ENCODE results near the gene TMEM81.

The TMEM81 gene, protein sequence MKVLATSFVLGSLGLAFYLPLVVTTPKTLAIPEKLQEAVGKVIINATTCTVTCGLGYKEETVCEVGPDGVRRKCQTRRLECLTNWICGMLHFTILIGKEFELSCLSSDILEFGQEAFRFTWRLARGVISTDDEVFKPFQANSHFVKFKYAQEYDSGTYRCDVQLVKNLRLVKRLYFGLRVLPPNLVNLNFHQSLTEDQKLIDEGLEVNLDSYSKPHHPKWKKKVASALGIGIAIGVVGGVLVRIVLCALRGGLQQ

DNA sequence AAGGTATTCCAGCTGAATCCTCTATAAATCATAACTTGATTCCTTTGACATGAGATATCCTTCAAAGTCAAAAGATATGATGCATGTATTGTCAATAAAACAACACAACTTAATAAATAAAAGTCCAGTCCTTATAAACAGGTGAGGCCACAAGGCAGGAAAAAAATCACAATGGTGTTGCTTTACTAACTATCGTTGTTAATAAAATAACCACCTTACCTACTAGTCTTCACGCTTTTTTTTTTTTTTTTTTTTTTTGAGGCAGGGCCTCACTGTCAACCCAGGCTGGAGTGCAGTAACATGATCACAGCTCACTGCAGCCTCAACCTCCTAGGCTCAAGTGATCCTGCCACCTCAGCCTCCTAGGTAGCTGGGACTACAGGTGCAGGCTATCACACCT lies at the start of gene TMEM81:
Gene TMEM81, minus strand, starts transcription at position 101 of the 400 bp plus-strand sequence. CDS start 140 bp downstream, outside the sequence.
- Histone ChIP-seq H3K27me3 (ENCODE audit: control insufficient read depth, insufficient read depth, low read length) (no peaks in the 10 kb centered on the region), H3K4me1 (ENCODE audit: control insufficient read depth, insufficient read depth, low read length) (no peaks in the 10 kb centered on the region), H3K27ac (ENCODE audit: low read length) (no peak within 1 kb of the TSS), H3K9me3 (ENCODE audit: control insufficient read depth, insufficient read depth, low read length) (no peaks in the 10 kb centered on the region), H3K4me3 (ENCODE audit: low read length) (no peak within 1 kb of the TSS), H3K36me3 (ENCODE audit: control insufficient read depth, insufficient read depth, low read length) (no peaks in the 10 kb centered on the region; the same call in 1 of the 2 replicates)
- WGBS (ENCODE audit: insufficient coverage, insufficient read length): no CpG with 5 or more reads among the region's 2 CpGs
- no peak for DNase-seq (ENCODE audit: low read depth, low spot score)

DNA sequence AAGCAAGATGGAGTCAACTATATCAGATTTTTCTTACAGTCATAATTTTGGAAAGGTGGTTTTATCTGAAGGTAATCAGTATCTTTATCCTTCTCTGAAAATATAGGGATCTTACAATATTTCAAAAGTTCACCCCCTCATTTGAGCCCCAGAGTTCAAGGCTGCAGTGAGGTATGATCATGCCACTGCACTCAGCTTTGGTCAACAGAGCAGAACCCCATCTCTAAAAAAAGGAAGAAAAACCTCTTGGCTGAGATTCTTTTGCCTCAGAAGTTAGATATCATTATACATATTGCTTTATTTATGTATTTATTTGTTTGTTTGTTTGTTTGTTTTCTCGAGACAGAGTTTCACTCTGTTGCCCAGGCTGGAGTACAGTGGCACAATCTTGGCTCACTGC lies 49.0 kb upstream of the TMEM81 start:
- no peaks in the 10 kb centered on the region for H3K27me3 ChIP-seq (ENCODE audit: control insufficient read depth, insufficient read depth, low read length)
- no peaks in the 10 kb centered on the region for H3K9me3 ChIP-seq (ENCODE audit: control insufficient read depth, insufficient read depth, low read length)
- H3K4me3 ChIP-seq (ENCODE audit: low read length): no peak overlapping the region
- no CpG with 5 or more reads among the region's 1 CpG for WGBS (ENCODE audit: insufficient coverage, insufficient read length)
- H3K4me1 ChIP-seq (ENCODE audit: control insufficient read depth, insufficient read depth, low read length): no peaks in the 10 kb centered on the region
- DNase-seq (ENCODE audit: low read depth, low spot score): no peak
- no peaks in the 10 kb centered on the region for H3K36me3 ChIP-seq (ENCODE audit: control insufficient read depth, insufficient read depth, low read length)
- no peak overlapping the region for H3K27ac ChIP-seq (ENCODE audit: low read length)

DNA sequence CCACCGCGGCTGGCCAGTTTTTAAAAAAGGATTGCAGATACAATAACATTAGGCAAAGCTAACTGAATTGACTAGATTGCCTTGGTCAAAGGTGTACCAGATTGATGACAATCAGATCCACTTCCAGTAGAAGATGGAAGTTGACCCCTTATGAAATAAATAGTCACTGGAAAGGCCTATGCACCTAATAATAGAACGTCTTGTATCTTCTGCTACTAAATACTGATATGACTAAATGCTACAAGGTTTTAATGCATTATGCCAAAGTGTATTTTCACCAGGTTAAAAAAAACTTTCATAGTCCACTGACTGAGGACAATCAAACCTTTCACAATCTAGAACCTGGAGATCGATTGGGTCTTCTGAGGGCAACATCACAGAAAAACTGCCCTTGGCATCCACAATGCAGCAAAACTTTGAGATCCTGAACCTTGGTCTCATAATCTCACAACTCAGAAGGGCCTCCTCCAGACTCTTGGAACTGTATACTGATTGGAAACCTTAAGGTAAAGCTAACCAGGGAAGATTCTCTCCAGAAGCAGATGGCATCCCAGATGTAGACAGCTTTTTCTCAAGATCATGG lies 45.3 kb upstream of the TMEM81 start:
- Histone ChIP-seq H3K27ac (ENCODE audit: low read length) (no peak overlapping the region), H3K9me3 (ENCODE audit: control insufficient read depth, insufficient read depth, low read length) (no peaks in the 10 kb centered on the region), H3K4me3 (ENCODE audit: low read length) (no peak overlapping the region), H3K36me3 (ENCODE audit: control insufficient read depth, insufficient read depth, low read length) (no peaks in the 10 kb centered on the region), H3K27me3 (ENCODE audit: control insufficient read depth, insufficient read depth, low read length) (no peaks in the 10 kb centered on the region), H3K4me1 (ENCODE audit: control insufficient read depth, insufficient read depth, low read length) (no peaks in the 10 kb centered on the region)
- DNase-seq (ENCODE audit: low read depth, low spot score): no peak
- WGBS (ENCODE audit: insufficient coverage, insufficient read length): no CpG with 5 or more reads among the region's 4 CpGs

DNA sequence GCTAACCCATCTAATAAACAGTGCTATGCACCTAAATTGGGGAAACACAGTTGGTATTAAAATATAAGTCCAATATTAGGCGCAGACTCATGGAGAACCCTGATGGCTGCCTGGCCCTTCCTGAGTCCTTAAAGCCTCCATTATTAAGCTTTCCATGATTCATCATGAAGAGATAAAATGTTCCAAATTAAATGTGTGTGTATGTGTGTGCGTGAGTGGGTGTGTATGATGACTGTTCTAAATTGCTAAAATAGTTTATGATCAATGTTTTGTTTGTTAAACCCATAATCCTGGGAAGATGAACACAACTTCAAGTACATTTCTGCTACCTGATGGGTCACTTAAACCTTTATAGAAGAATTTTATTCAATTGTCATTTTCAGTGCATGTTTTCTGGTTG lies 43.8 kb upstream of the TMEM81 start:
- H3K4me1 ChIP-seq (ENCODE audit: control insufficient read depth, insufficient read depth, low read length): no peaks in the 10 kb centered on the region
- no peaks in the 10 kb centered on the region for H3K27me3 ChIP-seq (ENCODE audit: control insufficient read depth, insufficient read depth, low read length)
- no peaks in the 10 kb centered on the region for H3K9me3 ChIP-seq (ENCODE audit: control insufficient read depth, insufficient read depth, low read length)
- DNase-seq (ENCODE audit: low read depth, low spot score): no peak
- no peak overlapping the region for H3K4me3 ChIP-seq (ENCODE audit: low read length)
- H3K27ac ChIP-seq (ENCODE audit: low read length): no peak overlapping the region
- 100% methylated on average over 1 of the region's 2 CpGs for WGBS (ENCODE audit: insufficient coverage, insufficient read length)
- no peaks in the 10 kb centered on the region for H3K36me3 ChIP-seq (ENCODE audit: control insufficient read depth, insufficient read depth, low read length)

DNA sequence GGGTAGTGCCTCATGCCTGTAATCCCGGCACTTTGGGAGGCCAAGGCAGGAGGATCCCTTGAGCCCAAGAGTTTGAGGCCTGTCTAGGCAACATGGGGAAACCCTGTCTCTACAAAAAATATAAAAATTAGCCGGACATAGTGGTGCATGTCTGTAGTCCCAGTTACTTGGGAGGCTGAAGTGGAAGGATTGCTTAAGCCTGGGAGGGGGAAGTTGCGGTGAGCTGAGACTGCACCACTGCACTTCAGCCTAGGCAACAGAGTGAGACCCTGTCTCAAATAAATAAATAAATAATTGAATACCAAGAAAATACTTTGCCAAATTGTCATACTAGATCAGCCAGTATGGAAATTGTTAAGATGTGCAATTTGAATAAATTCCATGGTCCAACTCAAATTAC lies 43.4 kb upstream of the TMEM81 start:
- Histone ChIP-seq H3K9me3 (ENCODE audit: control insufficient read depth, insufficient read depth, low read length) (no peaks in the 10 kb centered on the region), H3K4me3 (ENCODE audit: low read length) (no peak overlapping the region), H3K27me3 (ENCODE audit: control insufficient read depth, insufficient read depth, low read length) (no peaks in the 10 kb centered on the region), H3K27ac (ENCODE audit: low read length) (no peak overlapping the region), H3K4me1 (ENCODE audit: control insufficient read depth, insufficient read depth, low read length) (no peaks in the 10 kb centered on the region), H3K36me3 (ENCODE audit: control insufficient read depth, insufficient read depth, low read length) (no peaks in the 10 kb centered on the region)
- WGBS (ENCODE audit: insufficient coverage, insufficient read length): no CpG with 5 or more reads among the region's 3 CpGs
- no peak for DNase-seq (ENCODE audit: low read depth, low spot score)

DNA sequence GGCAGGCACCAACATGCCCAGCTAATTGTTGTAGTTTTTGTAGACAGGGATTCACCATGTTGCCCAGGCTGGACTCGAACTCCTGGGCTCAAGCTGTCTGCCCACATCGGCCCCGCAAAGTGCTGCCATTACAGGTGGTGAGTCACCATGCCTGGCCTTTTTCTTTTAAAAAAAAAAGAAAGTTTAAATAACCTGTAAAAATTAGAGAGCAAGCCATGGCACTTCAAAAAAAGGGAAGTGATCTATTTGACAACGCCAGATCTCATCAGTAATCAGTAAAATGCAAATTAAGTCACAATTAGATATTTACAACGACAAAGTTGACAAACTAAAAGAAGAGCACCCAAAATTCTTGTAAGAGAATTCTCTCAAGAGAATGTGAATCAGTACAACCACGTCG lies 40.5 kb upstream of the TMEM81 start:
- no peaks in the 10 kb centered on the region for H3K27me3 ChIP-seq (ENCODE audit: control insufficient read depth, insufficient read depth, low read length)
- no peak for DNase-seq (ENCODE audit: low read depth, low spot score)
- no peak overlapping the region for H3K4me3 ChIP-seq (ENCODE audit: low read length)
- no CpG with 5 or more reads among the region's 7 CpGs for WGBS (ENCODE audit: insufficient coverage, insufficient read length)
- H3K36me3 ChIP-seq (ENCODE audit: control insufficient read depth, insufficient read depth, low read length): no peaks in the 10 kb centered on the region
- no peaks in the 10 kb centered on the region for H3K4me1 ChIP-seq (ENCODE audit: control insufficient read depth, insufficient read depth, low read length)
- no peaks in the 10 kb centered on the region for H3K9me3 ChIP-seq (ENCODE audit: control insufficient read depth, insufficient read depth, low read length)
- H3K27ac ChIP-seq (ENCODE audit: low read length): no peak overlapping the region

DNA sequence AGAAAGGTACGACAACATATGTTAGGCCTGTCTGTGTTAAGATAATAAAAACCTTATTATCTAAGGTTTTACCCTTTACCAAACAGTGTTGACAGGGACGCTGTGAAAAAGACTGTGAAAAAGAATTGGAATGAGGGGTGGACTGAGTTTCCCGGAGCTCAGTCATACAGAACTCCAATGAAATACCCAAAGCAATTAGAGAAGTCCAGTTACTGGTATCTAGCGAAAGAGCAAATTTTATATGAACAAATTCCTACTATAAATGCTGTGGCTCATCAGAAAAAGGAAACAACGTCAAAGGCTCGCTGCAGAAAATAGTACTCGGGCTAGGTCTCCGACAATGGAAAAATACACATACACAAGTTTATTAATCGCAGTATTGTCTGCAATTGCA lies 38.2 kb upstream of the TMEM81 start:
- no peaks in the 10 kb centered on the region for H3K27me3 ChIP-seq (ENCODE audit: control insufficient read depth, insufficient read depth, low read length)
- H3K4me3 ChIP-seq (ENCODE audit: low read length): peak overlapping the region; percentile 87; the same call in 1 of the 2 replicates
- H3K36me3 ChIP-seq (ENCODE audit: control insufficient read depth, insufficient read depth, low read length): no peaks in the 10 kb centered on the region
- H3K27ac ChIP-seq (ENCODE audit: low read length): no peak overlapping the region
- H3K9me3 ChIP-seq (ENCODE audit: control insufficient read depth, insufficient read depth, low read length): no peaks in the 10 kb centered on the region
- no peaks in the 10 kb centered on the region for H3K4me1 ChIP-seq (ENCODE audit: control insufficient read depth, insufficient read depth, low read length)
- no CpG with 5 or more reads among the region's 9 CpGs for WGBS (ENCODE audit: insufficient coverage, insufficient read length)
- DNase-seq (ENCODE audit: low read depth, low spot score): no peak

DNA sequence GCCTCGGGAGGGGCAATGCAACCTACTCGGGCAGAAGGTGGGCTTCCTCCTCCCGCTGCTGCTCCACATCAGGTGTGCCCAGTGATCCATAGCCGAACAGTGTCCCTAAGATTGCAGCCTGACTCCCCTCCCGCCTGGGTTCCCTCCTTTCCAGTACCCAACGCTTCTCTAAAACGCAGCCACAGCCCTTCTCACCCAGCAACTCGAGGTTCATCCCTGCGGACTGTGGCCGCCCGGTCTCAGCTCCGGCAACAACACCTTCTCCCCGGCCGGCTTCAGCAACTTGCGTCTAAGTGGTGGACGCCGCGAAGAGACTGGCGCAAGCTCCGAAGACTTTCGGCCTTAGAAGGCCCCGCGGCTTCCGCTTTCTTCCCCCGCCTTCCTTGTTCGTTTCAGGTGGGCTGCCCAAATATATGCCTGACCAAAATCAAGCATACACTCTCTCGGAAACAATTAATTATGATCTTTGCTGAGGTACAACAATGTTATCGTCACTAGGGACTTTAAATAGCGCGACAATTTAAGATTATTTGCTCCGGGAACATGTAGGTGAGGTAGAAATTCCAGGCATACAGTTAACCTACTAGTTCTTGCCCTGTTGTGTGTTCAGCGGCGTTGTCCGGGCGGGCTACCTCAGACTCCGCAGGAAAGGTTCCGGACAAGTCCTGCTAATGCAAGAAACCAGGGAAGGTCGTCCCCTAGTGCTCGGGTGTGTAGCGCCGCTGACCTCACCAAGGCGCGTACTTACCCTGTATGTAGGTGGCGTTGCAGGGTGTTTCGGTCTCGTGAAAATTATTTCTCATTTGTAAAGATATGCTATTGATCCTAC lies 37.6 kb upstream of the TMEM81 start, which contains the start of gene RBBP5:
Gene RBBP5, minus strand, starts transcription at position 319 of the 829 bp plus-strand sequence. Its CDS starts 105 bp downstream, at position 214.
- Histone ChIP-seq H3K27me3 (ENCODE audit: control insufficient read depth, insufficient read depth, low read length) (no peaks in the 10 kb centered on the region), H3K4me3 (ENCODE audit: low read length) (peak within 1 kb of the TSS; percentile 87), H3K27ac (ENCODE audit: low read length) (no peak within 1 kb of the TSS), H3K4me1 (ENCODE audit: control insufficient read depth, insufficient read depth, low read length) (no peaks in the 10 kb centered on the region), H3K36me3 (ENCODE audit: control insufficient read depth, insufficient read depth, low read length) (no peaks in the 10 kb centered on the region), H3K9me3 (ENCODE audit: control insufficient read depth, insufficient read depth, low read length) (no peaks in the 10 kb centered on the region)
- peak; percentile 95 for DNase-seq (ENCODE audit: low read depth, low spot score)
- no CpG with 5 or more reads among the region's 46 CpGs for WGBS (ENCODE audit: insufficient coverage, insufficient read length)

DNA sequence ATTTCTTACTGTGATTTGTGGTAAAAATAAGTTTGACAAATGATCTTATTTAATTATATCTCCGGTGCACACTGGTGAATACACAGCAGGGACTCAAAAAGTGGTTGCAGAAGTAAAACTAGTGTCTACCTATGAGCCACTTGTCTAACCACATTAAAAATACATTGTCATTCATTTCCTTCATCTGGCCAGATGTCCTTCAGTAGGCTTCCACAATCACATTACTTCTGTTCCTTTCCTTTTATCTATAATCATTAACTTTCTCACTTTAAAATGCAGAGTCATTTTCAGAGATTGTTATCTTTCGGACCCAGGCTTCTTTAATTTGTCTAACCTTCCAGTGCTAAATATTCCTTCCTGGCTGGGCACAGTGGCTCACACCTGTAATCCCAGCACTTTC lies 34.5 kb upstream of the TMEM81 start:
- H3K4me3 ChIP-seq (ENCODE audit: low read length): no peak overlapping the region
- WGBS (ENCODE audit: insufficient coverage, insufficient read length): no CpG with 5 or more reads among the region's 2 CpGs
- DNase-seq (ENCODE audit: low read depth, low spot score): no peak

DNA sequence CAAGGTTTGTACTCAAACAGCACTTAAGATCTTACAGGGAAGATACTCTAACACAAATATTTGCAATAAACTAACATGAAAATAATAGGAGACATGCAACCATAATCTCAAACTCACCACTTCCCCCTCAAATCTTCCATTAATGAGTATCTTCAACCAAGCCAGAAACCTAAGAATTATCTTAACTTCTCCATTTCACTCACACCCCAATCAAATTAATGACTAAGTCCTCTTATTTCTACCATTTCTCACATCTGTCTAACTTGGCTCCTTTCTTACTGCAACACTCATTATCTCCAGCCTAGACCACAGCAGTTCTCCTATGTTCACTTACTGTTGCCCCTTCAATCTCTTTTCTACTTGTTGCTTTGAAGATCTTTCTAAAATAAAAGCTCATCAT lies 27.1 kb upstream of the TMEM81 start:
- H3K4me3 ChIP-seq (ENCODE audit: low read length): no peak overlapping the region
- H3K36me3 ChIP-seq (ENCODE audit: control insufficient read depth, insufficient read depth, low read length): no peaks in the 10 kb centered on the region; the same call in 1 of the 2 replicates
- H3K27ac ChIP-seq (ENCODE audit: low read length): no peak overlapping the region
- no peak for DNase-seq (ENCODE audit: low read depth, low spot score)
- no peaks in the 10 kb centered on the region for H3K9me3 ChIP-seq (ENCODE audit: control insufficient read depth, insufficient read depth, low read length)
- H3K27me3 ChIP-seq (ENCODE audit: control insufficient read depth, insufficient read depth, low read length): no peaks in the 10 kb centered on the region
- H3K4me1 ChIP-seq (ENCODE audit: control insufficient read depth, insufficient read depth, low read length): no peaks in the 10 kb centered on the region

More for the DNA sequence above, 34.5 kb upstream of the TMEM81 start:
- Histone ChIP-seq H3K9me3 (ENCODE audit: control insufficient read depth, insufficient read depth, low read length) (no peaks in the 10 kb centered on the region), H3K4me1 (ENCODE audit: control insufficient read depth, insufficient read depth, low read length) (no peaks in the 10 kb centered on the region), H3K36me3 (ENCODE audit: control insufficient read depth, insufficient read depth, low read length) (no peaks in the 10 kb centered on the region; the same call in 1 of the 2 replicates), H3K27ac (ENCODE audit: low read length) (no peak overlapping the region), H3K27me3 (ENCODE audit: control insufficient read depth, insufficient read depth, low read length) (no peaks in the 10 kb centered on the region)
